GM19324 (cell line): ENCODE data around the gene DOCK1.

Experiments
- ATAC-seq: cut with Tn5 transposase; IDR thresholded peaks from one replicate; pipeline ENCODE4 v1.9.1; 2021; ENCODE audit warnings: mild to moderate bottlenecking, moderate library complexity; ENCODE audit not compliant: unreplicated experiment, low FRiP score

Gene DOCK1

GRCh38 chr10:127028556-127028955 lies 123.3 kb downstream of the DOCK1 start:
- no peak for ATAC-seq

DNA sequence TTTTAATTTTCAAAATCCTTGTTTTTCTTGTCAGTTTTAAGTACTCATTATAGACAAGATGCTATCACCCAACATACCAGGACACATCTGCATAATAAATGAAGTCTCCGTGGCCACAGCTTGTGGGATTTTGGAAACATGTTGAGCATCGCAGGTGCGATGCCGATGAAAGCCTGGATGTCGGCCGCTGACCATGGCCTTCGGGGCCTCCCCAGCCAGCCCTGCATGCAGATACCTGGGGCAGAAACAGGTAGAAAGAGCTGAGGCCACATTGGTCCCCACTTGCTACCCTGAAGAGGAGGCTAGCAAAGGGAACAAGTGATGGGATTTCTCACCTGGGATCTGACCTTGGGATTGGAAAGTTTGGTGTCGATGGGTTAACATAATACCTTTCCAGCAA lies 123.8 kb downstream of the DOCK1 start:
- no peak for ATAC-seq

GRCh38 chr10:127033216-127034033 lies 128.2 kb downstream of the DOCK1 start:
- ATAC-seq = no peak

DNA sequence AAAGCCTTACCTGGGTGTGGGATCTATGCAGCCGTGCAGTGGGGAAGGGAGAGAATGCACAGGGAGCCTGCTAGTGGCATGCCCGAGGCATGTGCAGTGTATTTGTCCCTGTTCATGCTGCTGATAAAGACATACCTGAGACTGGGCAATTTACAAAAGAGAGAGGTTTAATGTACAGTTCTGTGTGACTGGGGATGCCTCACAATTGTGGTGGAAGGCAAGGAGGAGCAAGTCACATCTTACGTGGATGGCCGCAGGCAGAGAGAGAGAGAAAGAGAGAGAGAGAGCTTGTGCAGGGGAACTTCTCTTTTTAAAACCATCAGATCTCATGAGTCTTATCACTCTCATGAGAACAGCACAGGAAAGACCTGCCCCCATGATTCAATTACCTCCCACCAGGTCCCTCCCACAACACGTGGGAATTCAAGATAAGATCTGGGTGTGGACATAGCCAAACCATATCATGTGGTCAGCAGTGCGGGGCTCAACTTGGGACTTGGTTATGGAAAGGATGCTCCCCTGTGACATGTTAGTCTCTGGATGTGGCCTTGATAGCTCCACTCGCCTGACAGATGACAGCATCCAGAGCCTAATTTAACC lies 128.9 kb downstream of the DOCK1 start:
- no peak for ATAC-seq

DNA sequence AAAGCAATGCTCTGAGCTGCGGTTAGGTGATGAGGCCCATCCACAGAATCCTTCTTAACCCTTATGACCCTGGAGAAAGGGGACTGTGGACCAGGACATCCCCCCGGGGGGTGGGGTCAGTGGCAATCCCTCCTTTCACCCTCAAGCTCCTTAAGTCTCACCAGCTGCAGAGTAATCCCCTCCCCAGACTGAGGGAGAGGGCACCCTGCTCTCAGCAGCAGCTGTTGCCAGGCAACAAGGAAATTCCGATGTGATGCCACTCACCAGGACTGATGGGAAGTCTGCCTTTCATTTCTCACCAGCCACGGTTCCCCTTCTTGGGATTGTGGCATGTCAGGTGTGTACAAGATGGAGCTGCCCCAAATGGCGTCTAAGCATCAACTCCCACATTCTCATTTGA lies 129.6 kb downstream of the DOCK1 start:
- no peak for ATAC-seq

GRCh38 chr10:127035827-127036226 lies 130.6 kb downstream of the DOCK1 start:
- no peak for ATAC-seq

DNA sequence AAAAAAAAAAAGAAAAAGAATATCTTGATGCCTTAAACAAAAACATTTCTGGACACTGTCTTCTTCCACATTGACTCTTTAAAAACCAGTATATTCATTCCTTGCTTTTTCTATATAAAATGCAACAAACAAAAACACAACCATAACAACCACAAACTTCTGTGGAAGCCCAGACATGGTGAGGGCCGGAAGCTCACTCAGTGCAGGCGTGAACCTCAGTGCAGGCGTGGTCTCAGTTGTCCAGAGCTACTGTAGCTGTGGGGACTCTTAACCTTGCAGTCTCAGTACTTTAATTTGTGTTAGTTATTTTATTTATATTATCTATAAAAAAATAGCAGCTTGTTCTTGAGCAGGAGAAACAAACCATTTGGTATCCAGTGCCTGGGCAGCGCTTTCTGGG lies 131.8 kb downstream of the DOCK1 start:
- no peak for ATAC-seq

DNA sequence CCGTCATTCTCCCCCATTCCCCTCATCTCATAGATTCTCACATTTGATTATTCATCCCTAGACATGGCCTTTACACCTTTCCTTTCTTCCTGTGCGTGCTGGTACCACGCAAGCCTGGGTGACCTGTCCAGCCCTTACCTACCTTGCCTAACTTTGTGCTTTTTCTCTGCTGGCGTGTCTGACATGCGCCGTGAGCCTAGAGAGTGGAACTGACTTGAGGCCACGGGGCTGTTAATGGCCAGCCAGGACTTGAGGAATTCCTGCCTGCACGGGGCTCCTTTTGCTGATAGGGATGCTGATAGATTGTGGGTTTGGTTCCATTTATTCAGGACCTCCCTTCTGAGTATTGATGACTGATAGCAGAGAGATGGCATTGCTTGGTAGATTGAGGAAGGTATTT lies 134.2 kb downstream of the DOCK1 start:
- ATAC-seq = no peak

- no peak for ATAC-seq
Measured at GRCh38 chr10:127040756-127041155, 135.5 kb downstream of the DOCK1 start.

GRCh38 chr10:127041552-127041951 lies 136.3 kb downstream of the DOCK1 start:
- ATAC-seq = no peak

GRCh38 chr10:127043301-127043700 lies 138.1 kb downstream of the DOCK1 start:
- ATAC-seq = no peak

DNA sequence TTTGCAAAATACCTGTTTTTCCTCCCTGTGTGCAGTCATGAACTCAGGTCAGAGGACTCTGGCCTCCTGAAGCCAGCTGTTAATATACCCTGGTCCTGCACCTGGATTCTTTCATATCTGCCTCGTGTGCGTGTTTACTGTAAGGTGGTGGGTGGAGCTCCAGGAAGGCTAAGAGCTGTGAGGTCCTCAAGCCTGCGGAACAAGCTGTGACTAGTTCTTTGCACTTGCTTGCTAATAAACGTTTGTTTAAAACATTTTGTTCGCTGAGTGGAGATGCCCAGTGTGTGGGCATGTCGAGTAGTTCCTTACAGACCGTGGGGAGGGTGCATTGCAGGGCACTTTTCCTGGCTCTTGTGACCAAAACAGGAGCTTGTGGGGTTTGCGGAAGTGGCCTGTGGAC lies 139.0 kb downstream of the DOCK1 start:
- no peak for ATAC-seq

DNA sequence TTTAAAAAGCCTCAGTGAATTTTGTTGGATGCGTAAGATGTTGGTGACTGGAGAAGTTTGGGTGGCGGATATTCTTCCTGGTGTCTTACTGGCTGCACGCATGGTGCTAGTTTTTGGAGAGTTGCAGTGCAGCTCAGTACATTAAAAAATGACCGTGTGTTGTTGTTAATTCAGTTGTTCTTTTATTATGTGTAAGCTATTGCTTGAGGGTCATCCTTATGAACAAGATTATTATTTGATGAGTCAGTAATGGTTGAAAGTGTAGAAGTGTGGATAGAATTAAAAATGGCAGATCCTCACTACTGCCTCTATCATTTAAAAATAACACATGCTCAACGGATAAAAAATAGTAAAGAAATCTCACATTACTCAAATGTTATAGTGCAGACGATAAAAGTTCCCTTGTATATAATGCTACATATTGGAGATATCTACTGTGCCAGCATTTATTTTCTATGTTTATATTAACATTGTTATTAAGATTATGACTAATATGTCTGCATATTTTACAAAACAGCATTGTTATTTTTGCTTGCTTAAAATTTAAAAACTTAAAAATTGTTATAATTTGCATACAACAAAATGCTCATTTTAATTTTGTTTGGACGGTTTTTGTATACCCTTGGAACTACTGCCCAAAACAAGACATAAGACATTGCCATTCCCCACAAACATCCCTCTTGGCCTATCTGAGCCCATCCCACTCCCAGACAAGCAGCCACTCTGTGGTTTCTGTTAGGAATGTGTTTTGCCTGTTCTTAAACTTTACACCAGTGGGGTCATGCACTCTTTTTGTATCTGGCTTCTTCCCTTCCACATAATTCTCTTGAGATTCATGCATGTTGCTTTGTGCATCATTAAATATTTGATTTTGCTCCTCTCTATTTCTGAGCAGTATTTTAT lies 142.0 kb downstream of the DOCK1 start:
- no peak for ATAC-seq

DNA sequence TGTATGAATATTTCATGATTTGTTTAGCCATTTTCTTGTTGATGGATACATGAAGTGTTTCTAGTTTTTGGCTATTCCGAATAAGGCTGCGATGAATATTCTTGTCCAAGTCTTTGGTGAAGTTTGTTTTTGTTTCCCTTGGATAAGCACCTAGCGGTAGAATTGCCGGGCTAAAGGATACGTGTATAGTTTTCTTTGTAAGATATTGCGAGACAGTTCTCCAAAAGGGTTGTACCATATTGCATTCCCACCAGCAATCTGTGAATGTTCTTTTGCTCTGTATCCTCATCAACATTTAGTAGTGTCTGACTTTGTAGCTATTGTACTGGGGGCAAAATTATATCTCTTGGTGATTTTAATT lies 142.6 kb downstream of the DOCK1 start:
- ATAC-seq = no peak

DNA sequence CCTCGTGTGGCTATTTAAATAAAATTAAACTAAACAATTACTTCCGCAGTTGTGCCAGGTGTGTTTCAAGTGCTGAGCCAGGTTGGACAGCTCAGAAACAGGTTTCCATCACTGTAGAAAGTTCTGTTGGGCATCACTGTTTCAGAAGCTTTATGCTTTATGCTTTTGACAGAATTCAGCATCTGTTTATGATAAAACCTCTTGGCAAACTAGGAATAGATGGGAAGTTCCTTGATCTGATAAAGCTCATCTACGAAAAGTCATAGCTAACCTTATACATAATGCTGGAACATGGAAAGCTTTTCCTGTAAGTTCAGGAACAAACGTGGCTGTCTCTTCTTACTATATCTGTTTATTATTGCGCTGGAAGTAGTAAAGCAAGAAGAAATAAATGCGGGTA lies 143.4 kb downstream of the DOCK1 start:
- no peak for ATAC-seq

- ATAC-seq = no peak
Measured at GRCh38 chr10:127052001-127052400, 146.8 kb downstream of the DOCK1 start.

GRCh38 chr10:127055263-127055662 lies 150.0 kb downstream of the DOCK1 start:
- no peak for ATAC-seq

DNA sequence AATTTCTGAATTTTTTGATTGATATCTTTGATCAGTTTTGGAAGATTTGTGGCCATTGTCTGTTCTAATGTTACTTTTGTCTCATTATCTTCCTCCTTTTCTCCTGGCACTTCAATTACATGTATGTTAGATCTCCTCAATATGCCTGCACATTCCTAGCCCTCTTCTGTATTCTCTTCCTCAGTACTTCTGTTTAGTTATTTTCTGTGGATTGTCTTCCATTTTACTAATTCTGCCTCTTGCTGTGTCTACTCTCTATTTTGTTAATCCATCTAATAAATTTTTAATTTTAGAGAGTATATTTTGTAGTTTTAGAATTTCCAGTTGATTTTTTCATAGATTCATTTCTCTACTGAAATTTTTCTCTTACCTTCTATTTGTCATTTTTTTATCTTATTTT lies 154.1 kb downstream of the DOCK1 start:
- ATAC-seq = no peak

DNA sequence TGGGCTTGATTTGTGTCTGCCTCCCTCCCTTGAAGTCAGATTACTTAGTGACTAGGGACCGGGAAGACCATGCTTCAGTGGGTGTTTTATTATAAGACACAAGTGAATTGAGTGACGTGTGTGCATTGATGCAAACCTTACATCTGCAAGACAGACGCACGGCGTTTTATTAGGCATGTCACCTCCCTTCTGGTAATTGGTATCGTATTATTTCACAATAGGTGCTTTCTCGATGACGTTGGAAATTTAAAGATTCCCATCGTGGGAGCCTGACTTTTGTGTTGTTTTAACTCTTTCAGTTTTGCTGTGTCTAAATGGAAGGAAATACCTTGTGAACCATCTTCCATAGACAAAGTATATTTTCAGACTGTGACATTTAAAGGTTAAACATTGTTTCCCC lies 158.5 kb downstream of the DOCK1 start:
- no peak for ATAC-seq

- no peak for ATAC-seq
Measured at GRCh38 chr10:127064474-127064873, 159.2 kb downstream of the DOCK1 start.

DNA sequence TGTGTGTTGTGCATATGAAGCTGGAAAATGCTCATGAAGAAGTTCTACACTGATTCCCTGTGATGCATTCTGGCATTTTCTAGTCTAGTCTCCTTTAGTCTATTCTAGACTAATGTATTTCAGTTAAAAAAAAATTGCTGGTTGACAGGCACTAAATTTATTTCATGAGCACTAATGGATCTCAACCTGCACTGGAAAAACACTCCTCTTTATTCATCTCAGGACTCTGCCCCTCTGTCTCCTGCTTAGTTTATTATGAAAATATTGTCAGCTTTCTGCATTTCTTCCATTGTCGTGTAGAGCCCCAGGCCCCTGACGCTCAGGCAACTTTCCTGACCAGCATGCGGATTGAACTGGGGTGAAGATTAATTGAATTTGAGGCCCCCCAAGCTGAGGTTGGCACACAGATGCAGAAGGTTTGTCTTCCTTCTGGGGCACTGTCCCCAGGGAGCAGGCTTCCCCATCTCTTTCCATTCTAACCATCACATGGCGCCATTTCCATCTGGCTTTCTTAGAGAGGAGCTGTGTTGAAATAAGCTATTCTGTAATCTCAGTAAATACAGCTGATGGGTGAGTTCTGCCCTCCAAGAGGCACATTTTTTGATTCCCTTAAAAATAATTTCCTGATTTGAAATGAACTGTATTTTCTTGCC lies 162.4 kb downstream of the DOCK1 start:
- no peak for ATAC-seq
